Measurements from ENCODE around the gene CSH2. TPM values are rescaled to one million over a fixed set of nuclear protein-coding genes. Genes with fewer than 3 reads are reported as not detected.
A peak's percentile ranks its signal among the peaks of the same experiment; 100 is the strongest.

CSH2 gene
- total and polyA plus RNA-seq, 12 donors = not detected

DNA sequence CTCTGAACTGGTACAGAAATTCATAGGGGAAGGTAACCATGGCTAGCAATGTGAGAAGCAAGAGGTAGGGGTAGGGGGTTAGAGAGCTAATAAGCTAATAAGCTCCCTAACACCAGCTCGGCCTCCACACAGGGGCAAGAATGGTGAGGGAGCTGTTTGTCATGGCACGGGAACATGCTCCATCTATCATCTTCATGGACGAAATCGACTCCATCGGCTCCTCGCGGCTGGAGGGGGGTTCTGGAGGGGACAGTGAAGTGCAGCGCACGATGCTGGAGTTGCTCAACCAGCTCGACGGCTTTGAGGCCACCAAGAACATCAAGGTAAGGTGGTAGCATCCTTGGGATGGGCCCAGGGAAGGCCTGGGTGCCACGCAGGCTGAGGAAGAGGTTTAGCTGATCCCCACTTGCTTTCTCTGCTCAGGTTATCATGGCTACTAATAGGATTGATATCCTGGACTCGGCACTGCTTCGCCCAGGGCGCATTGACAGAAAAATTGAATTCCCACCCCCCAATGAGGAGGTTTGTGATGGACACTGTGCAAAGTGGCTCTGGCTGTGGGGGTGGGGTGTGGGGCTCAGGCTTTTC, 42.5 kb downstream of the CSH2 start:
- no peaks in the 10 kb centered on the region for H3K9me3 ChIP-seq
- ATAC-seq = no peak
- 91 to 93% methylated on average over 15 of the region's 15 CpGs for WGBS, 2 donors
- H3K4me1 ChIP-seq = peaks cover 5 to 36% (median 26%) of the 10 kb centered on the region in 9 donors
- no peaks in the 10 kb centered on the region for H3K27me3 ChIP-seq
- peaks cover 4 to 76% (median 66%) of the 10 kb centered on the region in 9 donors for H3K36me3 ChIP-seq
- TF ChIP-seq, protein P1, sequence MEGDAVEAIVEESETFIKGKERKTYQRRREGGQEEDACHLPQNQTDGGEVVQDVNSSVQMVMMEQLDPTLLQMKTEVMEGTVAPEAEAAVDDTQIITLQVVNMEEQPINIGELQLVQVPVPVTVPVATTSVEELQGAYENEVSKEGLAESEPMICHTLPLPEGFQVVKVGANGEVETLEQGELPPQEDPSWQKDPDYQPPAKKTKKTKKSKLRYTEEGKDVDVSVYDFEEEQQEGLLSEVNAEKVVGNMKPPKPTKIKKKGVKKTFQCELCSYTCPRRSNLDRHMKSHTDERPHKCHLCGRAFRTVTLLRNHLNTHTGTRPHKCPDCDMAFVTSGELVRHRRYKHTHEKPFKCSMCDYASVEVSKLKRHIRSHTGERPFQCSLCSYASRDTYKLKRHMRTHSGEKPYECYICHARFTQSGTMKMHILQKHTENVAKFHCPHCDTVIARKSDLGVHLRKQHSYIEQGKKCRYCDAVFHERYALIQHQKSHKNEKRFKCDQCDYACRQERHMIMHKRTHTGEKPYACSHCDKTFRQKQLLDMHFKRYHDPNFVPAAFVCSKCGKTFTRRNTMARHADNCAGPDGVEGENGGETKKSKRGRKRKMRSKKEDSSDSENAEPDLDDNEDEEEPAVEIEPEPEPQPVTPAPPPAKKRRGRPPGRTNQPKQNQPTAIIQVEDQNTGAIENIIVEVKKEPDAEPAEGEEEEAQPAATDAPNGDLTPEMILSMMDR (IDR thresholded peaks at IDR 0.05) = no peak
- peak overlapping the region in 1 of 10 donors; percentile 10 for H3K27ac ChIP-seq
- intact Hi-C loops (cut with DNase I) = loop anchor here in 1 of 10 donors (10.0 kb wide), 1 partner anchor 136 kb away; no protein-coding TSS in a partner anchor
- H3K4me3 ChIP-seq = no peak overlapping the region
- DNase-seq = no peak

DNA sequence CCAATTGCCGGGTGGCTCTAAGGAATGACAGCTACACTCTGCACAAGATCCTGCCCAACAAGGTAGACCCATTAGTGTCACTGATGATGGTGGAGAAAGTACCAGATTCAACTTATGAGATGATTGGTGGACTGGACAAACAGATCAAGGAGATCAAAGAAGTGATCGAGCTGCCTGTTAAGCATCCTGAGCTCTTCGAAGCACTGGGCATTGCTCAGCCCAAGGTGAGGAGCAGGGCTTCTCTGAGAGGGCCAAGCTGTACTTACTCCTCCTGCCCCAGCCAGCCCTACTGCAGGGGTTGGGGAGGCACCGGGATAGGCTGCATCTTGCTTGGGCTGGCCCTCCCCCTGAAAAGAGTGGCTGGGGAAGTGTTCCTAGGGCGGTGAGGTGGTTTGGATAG, 43.2 kb downstream of the CSH2 start:
- no peaks in the 10 kb centered on the region for H3K27me3 ChIP-seq
- no peaks in the 10 kb centered on the region for H3K9me3 ChIP-seq
- H3K4me3 ChIP-seq = no peak overlapping the region
- TF ChIP-seq, protein P1 (IDR thresholded peaks at IDR 0.05) = no peak
- ATAC-seq (no peak), DNase-seq (no peak)
- intact Hi-C loops (cut with DNase I) = loop anchor here in 1 of 10 donors (10.0 kb wide), 1 partner anchor 135 kb away; no protein-coding TSS in a partner anchor
- WGBS, 2 donors = 94 to 95% methylated on average over 5 of the region's 5 CpGs
- H3K27ac ChIP-seq = no peak overlapping the region
- peaks cover 5 to 42% (median 32%) of the 10 kb centered on the region in 9 donors for H3K4me1 ChIP-seq
- H3K36me3 ChIP-seq = peaks cover 4 to 76% (median 64%) of the 10 kb centered on the region in 9 donors

DNA sequence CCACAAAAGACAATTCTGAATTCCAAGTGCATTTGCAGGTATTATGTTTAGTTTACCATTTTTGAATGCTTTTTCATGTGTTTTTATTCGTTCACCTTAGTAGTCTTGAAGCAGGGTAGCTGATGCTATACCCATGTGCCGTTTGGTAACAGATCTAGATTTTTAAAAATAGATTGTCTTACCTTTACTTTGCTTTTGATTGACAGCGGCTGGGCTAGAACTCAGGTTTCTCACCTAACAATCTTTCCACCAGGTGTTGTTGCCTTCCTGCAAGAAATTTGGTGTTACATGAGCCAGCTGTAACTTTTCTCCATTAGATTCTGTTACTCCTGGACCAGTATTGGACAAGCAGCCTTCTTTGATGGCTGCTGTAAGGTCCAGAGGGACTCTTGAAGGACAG, 44.5 kb downstream of the CSH2 start:
- TF ChIP-seq, protein P1 (IDR thresholded peaks at IDR 0.05) = no peak
- H3K27me3 ChIP-seq = no peaks in the 10 kb centered on the region
- peaks cover 4 to 76% (median 66%) of the 10 kb centered on the region in 9 donors for H3K36me3 ChIP-seq
- DNase-seq = no peak
- H3K9me3 ChIP-seq = no peaks in the 10 kb centered on the region
- H3K4me3 ChIP-seq = peak overlapping the region in 1 of 10 donors; percentile 69
- WGBS, 2 donors = 94 to 95% methylated on average over 3 of the region's 3 CpGs
- no peak for ATAC-seq
- peak overlapping the region in 1 of 10 donors; percentile 96 for H3K27ac ChIP-seq
- intact Hi-C loops (cut with DNase I) = loop anchor here in 3 of 10 donors (5.0 to 10.0 kb wide), 3 partner anchors 52 to 676 kb away; partner anchors contain the start of genes CCDC47 (in 2 of the 3), DDX42 (in 2 of the 3), CEP95 (in 1 of the 3) and DDX5 (in 1 of the 3)
- peaks cover 5 to 33% (median 29%) of the 10 kb centered on the region in 9 donors for H3K4me1 ChIP-seq

DNA sequence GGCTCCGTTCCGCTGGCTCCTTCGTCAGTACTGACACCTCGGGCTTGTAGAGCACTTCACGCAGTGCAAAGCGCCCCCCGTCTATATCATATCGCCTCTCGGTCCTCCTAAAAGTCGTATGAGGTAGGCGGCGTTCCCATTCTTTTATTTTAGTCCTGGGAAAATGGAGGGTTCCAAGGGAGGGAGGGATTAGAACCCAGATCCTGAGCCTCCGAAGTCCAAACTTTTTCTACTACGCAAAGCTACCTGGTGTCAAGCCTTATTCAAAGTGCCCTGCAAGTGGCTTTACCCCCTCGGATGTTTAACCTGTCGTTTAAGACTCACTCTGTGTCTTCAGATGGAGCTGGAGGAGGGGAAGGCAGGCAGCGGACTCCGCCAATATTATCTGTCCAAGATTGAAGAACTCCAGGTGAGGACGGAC, 45.7 kb downstream of the CSH2 start:
- Histone ChIP-seq H3K4me3 (peak overlapping the region; percentile 69 to 98 (median 86)), H3K4me1 (peaks cover 5 to 33% (median 29%) of the 10 kb centered on the region in 9 donors), H3K9me3 (no peaks in the 10 kb centered on the region), H3K27ac (peak overlapping the region; percentile 84 to 98 (median 94)), H3K27me3 (no peaks in the 10 kb centered on the region), H3K36me3 (peaks cover 5 to 76% (median 65%) of the 10 kb centered on the region in 9 donors)
- intact Hi-C loops (cut with DNase I) = loop anchor here in 6 of 10 donors (1.0 to 10.0 kb wide), 4 partner anchors 14 to 677 kb away; partner anchors contain the start of genes SMARCD2 (in 3 of the 6), CCDC47 (in 2 of the 6), DDX42 (in 2 of the 6) and CEP95 (in 1 of the 6)
- TF ChIP-seq, protein P1 (IDR thresholded peaks at IDR 0.05) = no peak
- ATAC-seq (no peak), DNase-seq (no peak)
- 0 to 2% methylated on average over 19 of the region's 19 CpGs for WGBS, 2 donors
